ENCODE results near the gene CCDC102B. TPM values are rescaled to one million over a fixed set of nuclear protein-coding genes. Genes with fewer than 3 reads are reported as not detected.

Gene CCDC102B
- polyA plus RNA-seq, 1 donor from 2014 or later: 8.7 TPM

DNA sequence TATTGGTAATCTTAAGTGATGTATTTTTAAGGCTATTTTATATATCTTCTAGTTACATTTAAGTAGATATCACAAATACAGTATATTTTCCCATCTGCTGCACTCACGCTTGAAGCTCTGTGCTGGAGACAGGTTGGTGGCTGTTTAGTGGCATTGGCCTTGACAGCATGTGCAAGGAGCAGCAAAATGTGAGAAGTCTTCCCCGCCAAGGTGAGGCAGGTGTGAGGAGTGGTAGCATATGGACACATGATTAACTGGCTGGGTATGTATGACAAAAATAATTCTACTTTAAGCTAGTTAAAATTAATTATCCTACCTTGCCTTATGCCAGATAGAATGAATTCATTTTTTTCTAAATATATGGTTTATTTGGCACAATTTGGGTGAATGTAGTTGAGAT lies 117.2 kb downstream of the CCDC102B start:
- TF ChIP-seq RAD21 (conservative IDR thresholded peaks at IDR 0.05): no peak
- TF ChIP-seq MXI1 (conservative IDR thresholded peaks at IDR 0.05; ENCODE audit: poor library complexity, severe bottlenecking): no peak
- no peak for TF ChIP-seq POLR2AphosphoS5 (IDR thresholded peaks at IDR 0.05)
- TF ChIP-seq TAF1 (IDR thresholded peaks at IDR 0.05; ENCODE audit: low read depth): no peak
- TF ChIP-seq EP300 (conservative IDR thresholded peaks at IDR 0.05; ENCODE audit: poor library complexity, severe bottlenecking): no peak
- TF ChIP-seq, protein P1, sequence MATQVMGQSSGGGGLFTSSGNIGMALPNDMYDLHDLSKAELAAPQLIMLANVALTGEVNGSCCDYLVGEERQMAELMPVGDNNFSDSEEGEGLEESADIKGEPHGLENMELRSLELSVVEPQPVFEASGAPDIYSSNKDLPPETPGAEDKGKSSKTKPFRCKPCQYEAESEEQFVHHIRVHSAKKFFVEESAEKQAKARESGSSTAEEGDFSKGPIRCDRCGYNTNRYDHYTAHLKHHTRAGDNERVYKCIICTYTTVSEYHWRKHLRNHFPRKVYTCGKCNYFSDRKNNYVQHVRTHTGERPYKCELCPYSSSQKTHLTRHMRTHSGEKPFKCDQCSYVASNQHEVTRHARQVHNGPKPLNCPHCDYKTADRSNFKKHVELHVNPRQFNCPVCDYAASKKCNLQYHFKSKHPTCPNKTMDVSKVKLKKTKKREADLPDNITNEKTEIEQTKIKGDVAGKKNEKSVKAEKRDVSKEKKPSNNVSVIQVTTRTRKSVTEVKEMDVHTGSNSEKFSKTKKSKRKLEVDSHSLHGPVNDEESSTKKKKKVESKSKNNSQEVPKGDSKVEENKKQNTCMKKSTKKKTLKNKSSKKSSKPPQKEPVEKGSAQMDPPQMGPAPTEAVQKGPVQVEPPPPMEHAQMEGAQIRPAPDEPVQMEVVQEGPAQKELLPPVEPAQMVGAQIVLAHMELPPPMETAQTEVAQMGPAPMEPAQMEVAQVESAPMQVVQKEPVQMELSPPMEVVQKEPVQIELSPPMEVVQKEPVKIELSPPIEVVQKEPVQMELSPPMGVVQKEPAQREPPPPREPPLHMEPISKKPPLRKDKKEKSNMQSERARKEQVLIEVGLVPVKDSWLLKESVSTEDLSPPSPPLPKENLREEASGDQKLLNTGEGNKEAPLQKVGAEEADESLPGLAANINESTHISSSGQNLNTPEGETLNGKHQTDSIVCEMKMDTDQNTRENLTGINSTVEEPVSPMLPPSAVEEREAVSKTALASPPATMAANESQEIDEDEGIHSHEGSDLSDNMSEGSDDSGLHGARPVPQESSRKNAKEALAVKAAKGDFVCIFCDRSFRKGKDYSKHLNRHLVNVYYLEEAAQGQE (IDR thresholded peaks at IDR 0.05; ENCODE audit: borderline replicate concordance): no peak
- TF ChIP-seq EZH2 (IDR thresholded peaks at IDR 0.05; ENCODE audit: borderline replicate concordance, insufficient read depth, low read length, poor library complexity, severe bottlenecking): no peak
- TF ChIP-seq, protein P2, sequence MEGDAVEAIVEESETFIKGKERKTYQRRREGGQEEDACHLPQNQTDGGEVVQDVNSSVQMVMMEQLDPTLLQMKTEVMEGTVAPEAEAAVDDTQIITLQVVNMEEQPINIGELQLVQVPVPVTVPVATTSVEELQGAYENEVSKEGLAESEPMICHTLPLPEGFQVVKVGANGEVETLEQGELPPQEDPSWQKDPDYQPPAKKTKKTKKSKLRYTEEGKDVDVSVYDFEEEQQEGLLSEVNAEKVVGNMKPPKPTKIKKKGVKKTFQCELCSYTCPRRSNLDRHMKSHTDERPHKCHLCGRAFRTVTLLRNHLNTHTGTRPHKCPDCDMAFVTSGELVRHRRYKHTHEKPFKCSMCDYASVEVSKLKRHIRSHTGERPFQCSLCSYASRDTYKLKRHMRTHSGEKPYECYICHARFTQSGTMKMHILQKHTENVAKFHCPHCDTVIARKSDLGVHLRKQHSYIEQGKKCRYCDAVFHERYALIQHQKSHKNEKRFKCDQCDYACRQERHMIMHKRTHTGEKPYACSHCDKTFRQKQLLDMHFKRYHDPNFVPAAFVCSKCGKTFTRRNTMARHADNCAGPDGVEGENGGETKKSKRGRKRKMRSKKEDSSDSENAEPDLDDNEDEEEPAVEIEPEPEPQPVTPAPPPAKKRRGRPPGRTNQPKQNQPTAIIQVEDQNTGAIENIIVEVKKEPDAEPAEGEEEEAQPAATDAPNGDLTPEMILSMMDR (IDR thresholded peaks at IDR 0.05; ENCODE audit: poor library complexity, severe bottlenecking): no peak
- TF ChIP-seq SMC3 (conservative IDR thresholded peaks at IDR 0.05; ENCODE audit: poor library complexity): no peak
- no peaks in the 10 kb centered on the region for H3K36me3 ChIP-seq (ENCODE audit: insufficient read depth, low read length)
- H4K20me1 ChIP-seq (ENCODE audit: insufficient read depth): no peaks in the 10 kb centered on the region
- no peaks in the 10 kb centered on the region for H3K27me3 ChIP-seq (ENCODE audit: insufficient read depth, low read depth, low read length)
- H3K27ac ChIP-seq (ENCODE audit: low read length): no peak overlapping the region
- no peaks in the 10 kb centered on the region for H3K9me3 ChIP-seq (ENCODE audit: low read length)
- no peaks in the 10 kb centered on the region for H3F3A ChIP-seq (ENCODE audit: insufficient read depth, low read length, poor library complexity, severe bottlenecking)
- no peak overlapping the region for H3K9ac ChIP-seq (ENCODE audit: low read length)
- no peak overlapping the region for H3K4me3 ChIP-seq (ENCODE audit: low read length)
- no peak overlapping the region for H3K4me2 ChIP-seq (ENCODE audit: low read length)
- no peaks in the 10 kb centered on the region for H3K79me2 ChIP-seq (replicated peaks; ENCODE audit: insufficient read depth, low read length)
- no peaks in the 10 kb centered on the region for H3K9me2 ChIP-seq (ENCODE audit: insufficient read depth, low read length)
- no peak overlapping the region for H2AFZ ChIP-seq (ENCODE audit: low read depth, low read length)

DNA sequence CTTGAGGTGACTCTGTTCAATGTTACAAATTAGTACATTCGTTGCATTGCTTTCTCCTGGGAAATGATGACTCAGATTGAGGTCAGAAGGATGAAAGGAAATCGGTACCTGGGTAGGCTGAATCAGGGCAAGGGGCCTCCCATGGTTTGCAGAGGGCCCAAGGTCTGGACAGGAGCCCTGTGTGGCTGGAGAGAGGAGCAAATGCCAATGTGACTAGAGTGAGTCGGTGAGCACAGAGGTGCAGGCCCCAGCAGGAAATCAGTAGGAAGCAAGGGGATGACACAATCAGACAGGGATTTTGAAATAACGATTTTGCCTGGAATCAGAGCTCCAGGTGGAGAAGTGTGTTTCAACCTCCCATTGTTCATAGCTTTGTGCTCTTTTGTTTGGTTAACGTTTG lies 118.9 kb downstream of the CCDC102B start:
- no peaks in the 10 kb centered on the region for H4K20me1 ChIP-seq (ENCODE audit: insufficient read depth)
- no peaks in the 10 kb centered on the region for H3K79me2 ChIP-seq (replicated peaks; ENCODE audit: insufficient read depth, low read length)
- H3F3A ChIP-seq (ENCODE audit: insufficient read depth, low read length, poor library complexity, severe bottlenecking): no peaks in the 10 kb centered on the region
- no peaks in the 10 kb centered on the region for H3K9me2 ChIP-seq (ENCODE audit: insufficient read depth, low read length)
- H3K9ac ChIP-seq (ENCODE audit: low read length): no peak overlapping the region
- no peak overlapping the region for H3K27ac ChIP-seq (ENCODE audit: low read length)
- H3K9me3 ChIP-seq (ENCODE audit: low read length): no peaks in the 10 kb centered on the region
- H2AFZ ChIP-seq (ENCODE audit: low read depth, low read length): no peak overlapping the region
- no peaks in the 10 kb centered on the region for H3K27me3 ChIP-seq (ENCODE audit: insufficient read depth, low read depth, low read length)
- no peak overlapping the region for H3K4me2 ChIP-seq (ENCODE audit: low read length)
- H3K36me3 ChIP-seq (ENCODE audit: insufficient read depth, low read length): no peaks in the 10 kb centered on the region
- H3K4me3 ChIP-seq (ENCODE audit: low read length): no peak overlapping the region
- TF ChIP-seq, protein P1 (IDR thresholded peaks at IDR 0.05; ENCODE audit: borderline replicate concordance): no peak
- TF ChIP-seq SMC3 (conservative IDR thresholded peaks at IDR 0.05; ENCODE audit: poor library complexity): no peak
- TF ChIP-seq MXI1 (conservative IDR thresholded peaks at IDR 0.05; ENCODE audit: poor library complexity, severe bottlenecking): no peak
- TF ChIP-seq, protein P2 (IDR thresholded peaks at IDR 0.05; ENCODE audit: poor library complexity, severe bottlenecking): no peak
- no peak for TF ChIP-seq EP300 (conservative IDR thresholded peaks at IDR 0.05; ENCODE audit: poor library complexity, severe bottlenecking)
- TF ChIP-seq EZH2 (IDR thresholded peaks at IDR 0.05; ENCODE audit: borderline replicate concordance, insufficient read depth, low read length, poor library complexity, severe bottlenecking): no peak
- no peak for TF ChIP-seq RAD21 (conservative IDR thresholded peaks at IDR 0.05)
- TF ChIP-seq TAF1 (IDR thresholded peaks at IDR 0.05; ENCODE audit: low read depth): no peak
- no peak for TF ChIP-seq POLR2AphosphoS5 (IDR thresholded peaks at IDR 0.05)

Data from neural cell (in vitro differentiated cells).